Measurements from ENCODE around the gene RAB5B. TPM values are rescaled to one million over a fixed set of nuclear protein-coding genes. Genes with fewer than 3 reads are reported as not detected.

The RAB5B gene
- total RNA-seq, 1 experiment from 2014 or later, result 44.5 TPM

- Histone ChIP-seq H4K20me1 (ENCODE audit: insufficient read depth) (no peaks in the 10 kb centered on the region), H3K9me3 (ENCODE audit: control insufficient read depth in 1 of 2, insufficient read depth in 1 of 2, low read depth in 1 of 2, low read length in 2 of 2) (no peaks in the 10 kb centered on the region), H3K27ac (ENCODE audit: low read depth, low read length) (peak overlapping the region; percentile 63), H3K36me3 (ENCODE audit: control insufficient read depth in 1 of 2, insufficient read depth in 2 of 2, low read length in 2 of 2) (peaks cover 8 to 20% of the 10 kb centered on the region in 2 experiments; a peak in 2 of 4 replicates), H3K79me2 (ENCODE audit: insufficient read depth, low read length) (no peaks in the 10 kb centered on the region), H3K4me1 (ENCODE audit: control insufficient read depth in 1 of 2, insufficient read depth in 2 of 2, low read length in 2 of 2) (peaks cover 8 to 15% of the 10 kb centered on the region in 2 experiments; a peak in 3 of 4 replicates), H3K9me2 (ENCODE audit: insufficient read depth) (no peaks in the 10 kb centered on the region), H3K4me3 (replicated peaks in 1 of 2; ENCODE audit: low read depth in 1 of 2, low read length in 2 of 2) (peak overlapping the region; percentile 62 to 76), H3K9ac (ENCODE audit: low read length) (peak overlapping the region; percentile 73), H3K27me3 (ENCODE audit: insufficient read depth, low read length) (no peaks in the 10 kb centered on the region), H3K4me2 (ENCODE audit: low read length) (peak overlapping the region; percentile 88), H2AFZ (ENCODE audit: low read depth, low read length, poor library complexity, severe bottlenecking) (peak overlapping the region; percentile 37)
- DNase-seq (ENCODE audit: low read depth, low spot score) (no peak), ATAC-seq (peak; percentile 23; the same call in 1 of the 2 replicates)
- ChIA-PET POLR2A (interaction anchor here (0.6 to 2.8 kb wide), 6 partner anchors 10 to 314 kb away, joined by 3 to 22 read pairs (median 4); partner anchors contain the start of gene ZC3H10), CTCF (interaction anchor here (0.5 to 3.5 kb wide), 21 partner anchors 12 to 259 kb away, joined by 3 to 48 read pairs (median 4); partner anchors contain the start of genes DNAJC14, ERBB3, MYL6 and RAB5B), RAD21 (ENCODE audit: low non-redundant PET in 1 of 2, low total read pairs in 2 of 2, uncharacterized antibody in 2 of 2, unreplicated experiment in 2 of 2) (interaction anchor here (0.8 to 2.0 kb wide), 4 partner anchors 22 to 44 kb away, joined by 3 to 6 read pairs (median 5); partner anchors contain the start of gene RAB5B (in 1 of the 2))
- BruUV-seq (replicated peaks), result no TSS peak
- intact Hi-C loops (cut with micrococcal nuclease), result loop anchor here (1.0 to 5.0 kb wide), 3 partner anchors 33 to 121 kb away; partner anchors contain the start of genes RPL41, RPS26 and ZC3H10
- TF ChIP-seq, protein P1, sequence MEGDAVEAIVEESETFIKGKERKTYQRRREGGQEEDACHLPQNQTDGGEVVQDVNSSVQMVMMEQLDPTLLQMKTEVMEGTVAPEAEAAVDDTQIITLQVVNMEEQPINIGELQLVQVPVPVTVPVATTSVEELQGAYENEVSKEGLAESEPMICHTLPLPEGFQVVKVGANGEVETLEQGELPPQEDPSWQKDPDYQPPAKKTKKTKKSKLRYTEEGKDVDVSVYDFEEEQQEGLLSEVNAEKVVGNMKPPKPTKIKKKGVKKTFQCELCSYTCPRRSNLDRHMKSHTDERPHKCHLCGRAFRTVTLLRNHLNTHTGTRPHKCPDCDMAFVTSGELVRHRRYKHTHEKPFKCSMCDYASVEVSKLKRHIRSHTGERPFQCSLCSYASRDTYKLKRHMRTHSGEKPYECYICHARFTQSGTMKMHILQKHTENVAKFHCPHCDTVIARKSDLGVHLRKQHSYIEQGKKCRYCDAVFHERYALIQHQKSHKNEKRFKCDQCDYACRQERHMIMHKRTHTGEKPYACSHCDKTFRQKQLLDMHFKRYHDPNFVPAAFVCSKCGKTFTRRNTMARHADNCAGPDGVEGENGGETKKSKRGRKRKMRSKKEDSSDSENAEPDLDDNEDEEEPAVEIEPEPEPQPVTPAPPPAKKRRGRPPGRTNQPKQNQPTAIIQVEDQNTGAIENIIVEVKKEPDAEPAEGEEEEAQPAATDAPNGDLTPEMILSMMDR (IDR thresholded peaks at IDR 0.05 in 2 of 3, conservative IDR thresholded peaks at IDR 0.05 in 1 of 3; ENCODE audit: borderline replicate concordance in 1 of 3, insufficient read depth in 1 of 3, low read depth in 2 of 3, low read length in 2 of 3), result peak; percentile 73 to 94 (median 84)
- 0 out of 2 replicates have a peak, but pooled peaks have one; percentile 25 for TF ChIP-seq CBX3 (IDR thresholded peaks at IDR 0.05; ENCODE audit: low read depth)
- TF ChIP-seq EZH2phosphoT487 (IDR thresholded peaks at IDR 0.05; ENCODE audit: borderline replicate concordance), result no peak
- TF ChIP-seq POLR2AphosphoS5 (IDR thresholded peaks at IDR 0.05; ENCODE audit: low read depth, low read length), result no peak
- TF ChIP-seq RAD21 (IDR thresholded peaks at IDR 0.05; ENCODE audit: low read depth), result peak; percentile 85
- no peak for TF ChIP-seq ELF1 (IDR thresholded peaks at IDR 0.05; ENCODE audit: borderline replicate concordance, low read depth)
- peak; percentile 24; the same call in 1 of the 2 replicates for TF ChIP-seq SP1 (IDR thresholded peaks at IDR 0.05; ENCODE audit: low read depth)
Observed at GRCh38 chr12:55996201-55996714, 22.4 kb downstream of the RAB5B start.
